H1 (cell line): ENCODE measurements around the gene SLC2A1. TPM values are rescaled to one million over a fixed set of nuclear protein-coding genes. Genes with fewer than 3 reads are reported as not detected.
A peak's percentile ranks its signal among the peaks of the same experiment; 100 is the strongest.

Experiments used
- CTCF ChIA-PET: fragments of 300-600 bp; sonication (Branson Sonifier 250); formaldehyde crosslinking; loops from one replicate; lab custom pipeline; 2021; ENCODE audit not compliant: partially characterized antibody; lab: Charles Lee
- POLR2A ChIA-PET: fragments of 300-600 bp; sonication (Branson Sonifier 250); formaldehyde crosslinking; loops from one replicate; lab custom pipeline; 2021; ENCODE audit warnings: inconsistent platforms; ENCODE audit not compliant: partially characterized antibody; lab: Charles Lee
- DNase-seq, 2 experiments: peaks; one replicate each; pipeline versions ENCODE4 v3.0.0 to v3.0.0-alpha.2; 2010 to 2022; ENCODE audit warnings: low spot score in 2 of 2, low read depth in 1 of 2, mixed read lengths in 1 of 2
- FAIRE-seq: peaks from 2 replicates; lab custom pipeline; 2011; peaks lifted over from hg19 to GRCh38; lab: Jason Lieb, UNC
- H2AFZ ChIP-seq: 2 replicates; pipeline ENCODE4 v1.8.1; 2012; ENCODE audit warnings: low read length, inconsistent platforms
- H2AK5ac ChIP-seq: 2 replicates; pipeline ENCODE4 v1.6.1; 2013; ENCODE audit warnings: low read depth, low read length
- H2BK120ac ChIP-seq: replicated peaks from 2 replicates; pipeline ENCODE3; 2013; ENCODE audit warnings: low read depth, low read length, inconsistent platforms
- H2BK12ac ChIP-seq: 2 replicates; pipeline ENCODE4 v1.6.1; 2013; ENCODE audit warnings: low read depth, low read length
- H2BK15ac ChIP-seq: 2 replicates; pipeline ENCODE4 v1.6.1; 2013; ENCODE audit warnings: low read length
- H2BK20ac ChIP-seq: 2 replicates; pipeline ENCODE4 v1.6.1; 2013; ENCODE audit warnings: low read length
- H2BK5ac ChIP-seq: 2 replicates; pipeline ENCODE4 v1.6.1; 2013; ENCODE audit warnings: low read depth, low read length
- H3K14ac ChIP-seq: 2 replicates; pipeline ENCODE4 v1.6.1; 2013; ENCODE audit warnings: inconsistent platforms; ENCODE audit not compliant: insufficient read length
- H3K18ac ChIP-seq: 2 replicates; pipeline ENCODE4 v1.6.1; 2013; ENCODE audit warnings: low read length; ENCODE audit errors: extremely low read depth
- H3K23ac ChIP-seq: 2 replicates; pipeline ENCODE4 v1.6.1; 2013; ENCODE audit warnings: inconsistent platforms; ENCODE audit not compliant: insufficient read length
- H3K23me2 ChIP-seq: 2 replicates; pipeline ENCODE4 v1.6.1; 2013; ENCODE audit warnings: low read depth, low read length
- H3K27ac ChIP-seq: 2 replicates; pipeline ENCODE4 v1.6.1; 2011; ENCODE audit warnings: low read depth, low read length, inconsistent platforms
- H3K27me3 ChIP-seq, 4 experiments: replicated peaks in 1 of 4; 1 replicate in 1 of 4; 2 replicates in 3 of 4; pipeline versions ENCODE4 v1.6.1 to v1.8.1; 2011 to 2013; ENCODE audit warnings: low read length in 3 of 4, mild to moderate bottlenecking in 3 of 4, inconsistent platforms in 2 of 4, mixed read lengths in 2 of 4, moderate library complexity in 1 of 4; ENCODE audit not compliant: control insufficient read depth in 3 of 4, insufficient read depth in 3 of 4; ENCODE audit errors: extremely low read depth in 1 of 4
- H3K36me3 ChIP-seq, 4 experiments: 2 replicates each; pipeline versions ENCODE4 v1.6.1 to v1.8.1; 2011 to 2013; ENCODE audit warnings: mild to moderate bottlenecking in 4 of 4, low read length in 3 of 4, moderate library complexity in 2 of 4, control low read depth in 1 of 4, inconsistent platforms in 1 of 4; ENCODE audit not compliant: insufficient read depth in 4 of 4, control insufficient read depth in 2 of 4
- H3K4ac ChIP-seq: replicated peaks from 2 replicates; pipeline ENCODE3; 2013; ENCODE audit warnings: low read length, low read depth, mixed read lengths, inconsistent platforms; ENCODE audit not compliant: insufficient read length
- H3K4me1 ChIP-seq, 4 experiments: replicated peaks in 1 of 4; 1 replicate in 1 of 4; 2 replicates in 3 of 4; pipeline versions ENCODE4 v1.6.1 to v1.8.1; 2011 to 2013; ENCODE audit warnings: low read length in 3 of 4, inconsistent platforms in 2 of 4, mixed read lengths in 1 of 4; ENCODE audit not compliant: insufficient read depth in 4 of 4, control insufficient read depth in 3 of 4
- H3K4me2 ChIP-seq, 2 experiments: 2 replicates each; pipeline versions ENCODE4 v1.6.1 to v1.8.1; 2011 to 2013; ENCODE audit warnings: low read depth in 2 of 2, low read length in 2 of 2, control low read depth in 1 of 2, inconsistent platforms in 1 of 2, mild to moderate bottlenecking in 1 of 2; ENCODE audit not compliant: insufficient read depth in 1 of 2
- H3K4me3 ChIP-seq, 4 experiments: fragments of 200-600, 300-600 bp in 1 of 4; sonication (generic), shearing (Covaris generic), sonication (Bioruptor Twin) in 1 of 4; 2 replicates each; pipeline versions ENCODE4 v1.5.1 to v1.8.1; 2011 to 2016; ENCODE audit warnings: low read length in 4 of 4, low read depth in 3 of 4, control low read depth in 2 of 4, inconsistent platforms in 2 of 4, mild to moderate bottlenecking in 2 of 4, mixed read lengths in 1 of 4, moderate library complexity in 1 of 4; ENCODE audit not compliant: insufficient read depth in 2 of 4; ENCODE audit errors: extremely low read depth in 1 of 4
- H3K56ac ChIP-seq: replicated peaks from 2 replicates; pipeline ENCODE3; 2013; ENCODE audit warnings: low read depth, mild to moderate bottlenecking, mixed read lengths, low read length, inconsistent platforms; ENCODE audit not compliant: insufficient read length
- H3K79me1 ChIP-seq: 2 replicates; pipeline ENCODE4 v1.6.1; 2013; ENCODE audit warnings: low read depth, low read length, control low read depth
- H3K79me2 ChIP-seq, 2 experiments: 2 replicates each; pipeline versions ENCODE4 v1.6.1 to v1.8.1; 2012 to 2013; ENCODE audit warnings: low read length in 2 of 2, mild to moderate bottlenecking in 2 of 2, inconsistent platforms in 1 of 2; ENCODE audit not compliant: insufficient read depth in 2 of 2, control insufficient read depth in 1 of 2
- H3K9ac ChIP-seq, 4 experiments: replicated peaks in 1 of 4; 1 replicate in 1 of 4; 2 replicates in 3 of 4; pipeline versions ENCODE4 v1.6.1 to v1.8.1; 2011 to 2013; ENCODE audit warnings: low read depth in 3 of 4, low read length in 3 of 4, control low read depth in 2 of 4, mild to moderate bottlenecking in 2 of 4, moderate library complexity in 2 of 4, inconsistent platforms in 1 of 4; ENCODE audit errors: extremely low read depth in 1 of 4
- H3K9me3 ChIP-seq, 2 experiments: 2 replicates each; pipeline versions ENCODE4 v1.6.1 to v1.8.1; 2012 to 2013; ENCODE audit warnings: mild to moderate bottlenecking in 2 of 2, moderate library complexity in 2 of 2, control low read depth in 1 of 2, inconsistent platforms in 1 of 2, low read depth in 1 of 2, low read length in 1 of 2, mixed read lengths in 1 of 2; ENCODE audit not compliant: insufficient read depth in 2 of 2
- H4K20me1 ChIP-seq, 2 experiments: replicated peaks in 1 of 2; 2 replicates each; pipeline versions ENCODE3 to v1.8.1; 2011 to 2013; ENCODE audit warnings: inconsistent platforms in 2 of 2, low read length in 2 of 2, mild to moderate bottlenecking in 1 of 2; ENCODE audit not compliant: insufficient read depth in 2 of 2, control insufficient read depth in 1 of 2
- H4K5ac ChIP-seq: 2 replicates; pipeline ENCODE4 v1.6.1; 2013; ENCODE audit warnings: low read length, low read depth, mixed read lengths, inconsistent platforms; ENCODE audit not compliant: insufficient read length
- H4K8ac ChIP-seq: 2 replicates; pipeline ENCODE4 v1.8.0; 2013; ENCODE audit warnings: mild to moderate bottlenecking, moderate library complexity, low read length, inconsistent platforms; ENCODE audit not compliant: insufficient read depth; ENCODE audit errors: extremely low read depth
- H4K91ac ChIP-seq: replicated peaks from 2 replicates; pipeline ENCODE3; 2013; ENCODE audit warnings: low read length, mixed read lengths, inconsistent platforms; ENCODE audit not compliant: insufficient read length
- KDM4A ChIP-seq: IDR thresholded peaks from one replicate; pipeline ENCODE4 v1.7.1; 2012; ENCODE audit warnings: low read depth, mild to moderate bottlenecking, moderate library complexity, low read length, inconsistent platforms; ENCODE audit not compliant: severe bottlenecking
- PHF8 ChIP-seq: fragments of 200-600 bp; sonication (generic); conservative IDR thresholded peaks from 2 replicates; pipeline ENCODE4 v1.7.1; 2012; ENCODE audit warnings: low read depth, mild to moderate bottlenecking, inconsistent platforms, low read length, moderate library complexity
- POLR2A ChIP-seq, 2 experiments: IDR thresholded peaks; 1 replicate in 1 of 2; 2 replicates in 1 of 2; pipeline ENCODE4 v1.6.1; 2011; ENCODE audit warnings: low read depth in 2 of 2, low read length in 2 of 2, mild to moderate bottlenecking in 2 of 2; ENCODE audit errors: control extremely low read depth in 1 of 2
- POLR2AphosphoS5 ChIP-seq: IDR thresholded peaks from 2 replicates; pipeline ENCODE4 v1.6.1; 2011; ENCODE audit warnings: low read depth, low read length
- SIN3A ChIP-seq, 2 experiments: IDR thresholded peaks in 1 of 2; conservative IDR thresholded peaks in 1 of 2; 2 replicates each; pipeline ENCODE4 v1.6.1; 2011 to 2012; ENCODE audit warnings: low read length in 2 of 2, improper control_type of control experiment in 1 of 2, low read depth in 1 of 2, mild to moderate bottlenecking in 1 of 2
- TAF7 ChIP-seq: optimal IDR thresholded peaks from 2 replicates; pipeline ENCODE3; 2011; ENCODE audit warnings: low read depth, mild to moderate bottlenecking, inconsistent platforms, low read length, moderate library complexity, borderline replicate concordance
- WGBS, 2 experiments: shearing (Covaris generic) in 1 of 2; methylation state at CpG; one replicate each; pipeline versions ENCODE4 v1.1.6 to v1.1.7; 2013 to 2015; ENCODE audit warnings: low lambda C conversion rate in 2 of 2, mixed read lengths in 2 of 2, inconsistent platforms in 1 of 2, low coverage in 1 of 2, missing lambda C conversion rate in 1 of 2; ENCODE audit not compliant: insufficient replicate concordance in 2 of 2, insufficient coverage in 1 of 2, insufficient read length in 1 of 2; ENCODE audit errors: extremely low coverage in 1 of 2, missing lambda C conversion rate in 1 of 2; 5-methylcytosine and 5-hydroxymethylcytosine counted together
- polyA plus RNA-seq, 7 experiments: library from polyadenylated mRNA; depleted of rRNA in 3 of 7; stranded (reverse) in 5 of 7; unstranded in 2 of 7; fragments of >200 nt in 5 of 7; fragments of 200-250 nt in 2 of 7; gene quantifications; 1 replicate in 5 of 7; 2 replicates in 1 of 7; 4 replicates in 1 of 7; pipeline versions ENCODE4 v1.2.1 to v1.2.3, GENCODE V29; 2011 to 2013; ENCODE audit warnings: missing spikeins in 2 of 7, mixed read lengths in 2 of 7
- total RNA-seq: library from RNA; stranded (reverse); fragmentation: NEBNext Ultra II Directional; extraction: Animal tissue kit (Norgen Biotek cat#: 25700); gene quantifications from 2 replicates; pipeline ENCODE4 v1.2.1, GENCODE V29; 2021

SLC2A1 gene
- total and polyA plus RNA-seq, 2 of the 8 experiments (the other 6 are each of a cell fraction or from before 2014, with no cell fraction given): 230 to 308 TPM

GRCh38 chr1:42957229-42957879 lies 1.3 kb downstream of the SLC2A1 start:
- ChIA-PET CTCF (interaction anchor here (1.1 to 2.0 kb wide), 8 partner anchors 10 to 116 kb away, joined by 3 to 7 read pairs (median 4); no protein-coding TSS in a partner anchor), POLR2A (interaction anchor here (0.7 to 14.7 kb wide), 20 partner anchors 10 to 109 kb away, joined by 3 to 140 read pairs (median 4); no protein-coding TSS in a partner anchor)
- no peak overlapping the region for H3K56ac ChIP-seq
- peak overlapping the region; percentile 88 to 97 (median 90) for H3K9ac ChIP-seq
- no peak overlapping the region for H3K23ac ChIP-seq
- peaks cover 17% of the 10 kb centered on the region for H3K79me1 ChIP-seq
- H2BK15ac ChIP-seq: no peak overlapping the region
- peaks cover 40 to 42% of the 10 kb centered on the region in 2 experiments for H4K20me1 ChIP-seq
- DNase-seq: no peak
- no peak overlapping the region for H3K14ac ChIP-seq
- H2AFZ ChIP-seq: no peak overlapping the region
- peak overlapping the region; percentile 67; the same call in 1 of the 2 replicates for H2BK5ac ChIP-seq
- H4K91ac ChIP-seq: no peak overlapping the region
- no peak overlapping the region for H2AK5ac ChIP-seq
- H2BK20ac ChIP-seq: no peak overlapping the region
- peaks cover 9 to 40% (median 12%) of the 10 kb centered on the region in 4 experiments; a peak in 7 of 8 replicates for H3K36me3 ChIP-seq
- WGBS, 2 experiments: 3% methylated on average over 20 of the region's 26 CpGs; no CpG with 5 or more reads in 1 of the 2 experiments
- peaks cover 4% of the 10 kb centered on the region; the same call in 1 of the 2 replicates for H3K23me2 ChIP-seq
- no peak for FAIRE-seq
- no peaks in the 10 kb centered on the region for H3K27me3 ChIP-seq
- H3K4me2 ChIP-seq: peak overlapping the region; percentile 71 to 81
- peak overlapping the region; percentile 16; the same call in 1 of the 2 replicates for H4K8ac ChIP-seq
- no peak overlapping the region for H4K5ac ChIP-seq
- peak overlapping the region; percentile 69 to 92 (median 91) for H3K4me3 ChIP-seq
- peak overlapping the region; percentile 87; the same call in 1 of the 2 replicates for H3K27ac ChIP-seq
- H3K4me1 ChIP-seq: peaks cover 6 to 51% (median 36%) of the 10 kb centered on the region in 4 experiments
- H3K18ac ChIP-seq: peak overlapping the region; percentile 66
- no peak overlapping the region for H2BK120ac ChIP-seq
- TF ChIP-seq KDM4A (no peak), TAF7 (peak; percentile 14), SIN3A (conservative IDR thresholded peaks at IDR 0.05 in 1 of 2, IDR thresholded peaks at IDR 0.05 in 1 of 2; ENCODE audit: low read depth in 1 of 2, low read length in 2 of 2) (0 out of 4 replicates have a peak, but pooled peaks of 1 of the 2 experiments have one; percentile 22), POLR2AphosphoS5 (0 out of 2 replicates have a peak, but pooled peaks have one; percentile 8), POLR2A (IDR thresholded peaks at IDR 0.05; ENCODE audit: control extremely low read depth in 1 of 2, low read depth in 2 of 2, low read length in 2 of 2) (0 out of 3 replicates have a peak, but pooled peaks of 1 of the 2 experiments have one; percentile 16), PHF8 (no peak)
- no peaks in the 10 kb centered on the region for H3K9me3 ChIP-seq
- no peak overlapping the region for H3K4ac ChIP-seq
- H3K79me2 ChIP-seq: peaks cover 65 to 88% of the 10 kb centered on the region in 2 experiments
- no peak overlapping the region; the same call in 1 of the 2 replicates for H2BK12ac ChIP-seq
